HepG2 (cell line): ENCODE data around the gene MYRIP. TPM values are rescaled to one million over a fixed set of nuclear protein-coding genes. Genes with fewer than 3 reads are reported as not detected.
"Not testable (repeated sequence)": the region's sequence is repeated elsewhere in the genome, so short reads cannot be mapped to it uniquely, and the experiment has no call there.

Source experiments
- ATAC-seq: fragments of 200-7000 bp; cut with Tn5 transposase; 3 replicates; pipeline ENCODE4 v1.9.1; 2020; ENCODE audit warnings: mild to moderate bottlenecking, moderate library complexity
- BruUV-seq: library from RNA; stranded (reverse); fragments of 400-500 nt; replicated peaks from 2 replicates; lab custom pipeline; 2021; lab: Mats Ljungman, UMichigan
- CTCF ChIA-PET: fragments of 300-600 bp; formaldehyde crosslinking; extraction: SDS; loops from one replicate; lab custom pipeline; 2021; ENCODE audit warnings: low total read pairs, inconsistent platforms, low intra/inter-chr PET ratio; lab: Yijun Ruan, JAX
- POLR2A ChIA-PET: fragments of 350-600 bp; sonication (Branson Sonifier 250); formaldehyde crosslinking; loops from one replicate; lab custom pipeline; 2020; ENCODE audit warnings: antibody characterized with exemption, inconsistent platforms; lab: Yijun Ruan, JAX
- DNase-seq: peaks from one replicate; pipeline ENCODE4 v3.0.0-alpha.2; 2015; ENCODE audit warnings: low spot score
- FAIRE-seq: peaks from 3 replicates; lab custom pipeline; 2011; peaks lifted over from hg19 to GRCh38; lab: Jason Lieb, UNC
- H2AFZ ChIP-seq: one replicate; pipeline ENCODE4 v1.6.1; 2011; ENCODE audit warnings: low read length, inconsistent platforms
- H3K27ac ChIP-seq: fragments of 300-600 bp; 3 replicates; pipeline ENCODE4 v1.8.0; 2011; ENCODE audit warnings: mixed run types, mild to moderate bottlenecking, mixed read lengths, low read length, inconsistent platforms; ENCODE audit not compliant: insufficient read depth; ENCODE audit errors: extremely low read length
- H3K27me3 ChIP-seq, 2 experiments: fragments of 200-600 bp in 1 of 2; 2 replicates in 1 of 2; 3 replicates in 1 of 2; pipeline versions ENCODE4 v1.6.0 to v1.8.0; 2011; ENCODE audit warnings: low read length in 2 of 2, mild to moderate bottlenecking in 2 of 2, moderate library complexity in 2 of 2, inconsistent platforms in 1 of 2; ENCODE audit not compliant: insufficient read depth in 2 of 2, control insufficient read depth in 1 of 2
- H3K36me3 ChIP-seq, 2 experiments: fragments of 200-600 bp in 1 of 2; replicated peaks in 1 of 2; 2 replicates in 1 of 2; 3 replicates in 1 of 2; pipeline versions ENCODE4 v1.5.1 to v1.8.0; 2011; ENCODE audit warnings: low read length in 2 of 2, inconsistent platforms in 1 of 2; ENCODE audit not compliant: insufficient read depth in 2 of 2, control insufficient read depth in 1 of 2
- H3K4me1 ChIP-seq: 2 replicates; pipeline ENCODE4 v1.5.1; 2012; ENCODE audit warnings: low read length, inconsistent platforms; ENCODE audit not compliant: insufficient read depth
- H3K4me2 ChIP-seq: 2 replicates; pipeline ENCODE4 v1.6.0; 2011; ENCODE audit warnings: low read depth, low read length, inconsistent platforms
- H3K4me3 ChIP-seq, 3 experiments: fragments of 200-600 bp in 1 of 3; sonication (generic), shearing (Covaris generic) in 1 of 3; replicated peaks in 1 of 3; 2 replicates each; pipeline ENCODE4 v1.5.1; 2011 to 2016; ENCODE audit warnings: low read length in 3 of 3, inconsistent platforms in 2 of 3, low read depth in 2 of 3, mild to moderate bottlenecking in 2 of 3, control low read depth in 1 of 3, mixed read lengths in 1 of 3; ENCODE audit not compliant: insufficient read depth in 1 of 3
- H3K79me2 ChIP-seq: one replicate; pipeline ENCODE4 v1.6.1; 2011; ENCODE audit warnings: low read length, inconsistent platforms; ENCODE audit not compliant: insufficient read depth
- H3K9ac ChIP-seq: 2 replicates; pipeline ENCODE4 v1.6.0; 2011; ENCODE audit warnings: mild to moderate bottlenecking, low read depth, low read length, inconsistent platforms; ENCODE audit not compliant: insufficient read depth
- H3K9me3 ChIP-seq: 2 replicates; pipeline ENCODE4 v1.5.1; 2012; ENCODE audit warnings: mild to moderate bottlenecking, low read length
- H4K20me1 ChIP-seq: 2 replicates; pipeline ENCODE4 v1.6.0; 2011; ENCODE audit warnings: inconsistent platforms, mild to moderate bottlenecking, low read length, moderate library complexity; ENCODE audit not compliant: insufficient read depth
- CEBPG ChIP-seq: IDR thresholded peaks from 2 replicates; pipeline ENCODE4 v1.6.1; 2016
- DMAP1 ChIP-seq: IDR thresholded peaks from 2 replicates; pipeline ENCODE4 v1.6.1; 2016
- ZNF468 ChIP-seq: sonication (generic); formaldehyde crosslinking; IDR thresholded peaks from 2 replicates; pipeline ENCODE4 v1.8.0; 2022; ENCODE audit warnings: mild to moderate bottlenecking, moderate library complexity, missing genetic modification reagents
- WGBS: methylation state at CpG from one replicate; pipeline ENCODE4 v1.1.6; 2017; ENCODE audit warnings: low lambda C conversion rate; 5-methylcytosine and 5-hydroxymethylcytosine counted together
- in situ Hi-C: cut with HindIII; loops from 2 replicates; pipeline ENCODE4 v1.10.0; 2017; ENCODE audit warnings: low pct_unique_long_range_greater_than_20kb; ENCODE audit not compliant: extremely low pct_ligation_motif_present
- intact Hi-C: fragments of 100-400 bp; cut with micrococcal nuclease; formaldehyde crosslinking; loops from one replicate; pipeline ENCODE4 v1.10.0; 2022; ENCODE audit not compliant: unreplicated experiment
- polyA plus RNA-seq, 8 experiments: library from polyadenylated mRNA; depleted of rRNA in 3 of 8; stranded (reverse) in 7 of 8; unstranded in 1 of 8; fragments of >200 nt; fragmentation: Illumina TruSeq in 4 of 8; extraction: Trizol in 4 of 8; gene quantifications; 2 replicates each; pipeline versions ENCODE4 v1.2.1 to v1.2.3, GENCODE V29; 2011 to 2016; ENCODE audit warnings: low read depth in 4 of 8, missing spikeins in 1 of 8, mixed read lengths in 1 of 8; ENCODE audit not compliant: insufficient read depth in 1 of 8
- total RNA-seq, 5 experiments: library from RNA; depleted of rRNA; stranded (reverse); fragments of >200 nt; fragmentation: Illumina TruSeq; extraction: Trizol; gene quantifications; 2 replicates each; pipeline ENCODE4 v1.2.3, GENCODE V29; 2016; ENCODE audit warnings: low read depth in 1 of 5

The MYRIP gene
- total and polyA plus RNA-seq, 2 of the 13 experiments (the other 11 are each of a cell fraction or from before 2014, with no cell fraction given): 0.64 to 0.84 TPM

- BruUV-seq: no TSS peak
- Histone ChIP-seq H3K79me2 (no peaks in the 10 kb centered on the region), H3K27ac (no peak overlapping the region), H4K20me1 (no peaks in the 10 kb centered on the region), H3K36me3 (no peaks in the 10 kb centered on the region), H3K4me2 (no peak overlapping the region), H3K4me3 (no peak overlapping the region), H3K4me1 (no peaks in the 10 kb centered on the region), H3K9ac (no peak overlapping the region), H3K27me3 (no peaks in the 10 kb centered on the region; a peak in 1 of 5 replicates), H3K9me3 (no peaks in the 10 kb centered on the region), H2AFZ (no peak overlapping the region)
- DNase-seq (no peak), FAIRE-seq (no peak), ATAC-seq (no peak)
- ChIA-PET POLR2A (no interaction called here), CTCF (no interaction called here)
- no peak for TF ChIP-seq DMAP1 (CRISPR knock-in tag)
- no peak for TF ChIP-seq CEBPG (CRISPR knock-in tag)
- no peak for TF ChIP-seq ZNF468
- WGBS: 35% methylated on average over 3 of the region's 3 CpGs
- intact Hi-C loops (loop anchor here (10.0 kb wide), 2 partner anchors 105 to 355 kb away; no protein-coding TSS in a partner anchor), in situ Hi-C loops (no loop called here)
These were observed 10.5 kb downstream of the MYRIP start for GRCh38 chr3:39819899-39820298.

DNA sequence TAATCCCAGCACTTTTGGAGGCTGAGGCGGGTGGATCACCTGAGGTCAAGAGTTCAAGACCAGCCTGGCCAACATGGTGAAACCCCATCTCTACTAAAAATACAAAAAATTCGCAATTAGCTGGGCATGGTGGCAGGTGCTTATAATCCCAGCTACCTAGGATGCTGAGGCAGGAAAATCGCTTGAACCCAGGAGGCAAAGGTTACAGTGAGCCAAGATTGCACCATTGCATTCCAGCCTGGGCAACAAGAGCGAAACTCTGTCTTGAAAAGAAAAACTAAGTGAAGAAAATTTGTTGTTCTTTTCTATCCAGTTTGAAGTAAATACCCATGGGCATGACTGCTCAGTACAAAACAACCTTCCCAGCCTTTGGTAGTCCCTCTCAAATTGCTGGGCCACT lies 24.4 kb downstream of the MYRIP start:
- H3K9me3 ChIP-seq, H3K4me2 ChIP-seq, H3K4me1 ChIP-seq, BruUV-seq, H3K36me3 ChIP-seq, H3K79me2 ChIP-seq, in situ Hi-C loops, intact Hi-C loops, H2AFZ ChIP-seq, FAIRE-seq, POLR2A ChIA-PET, H3K27ac ChIP-seq, CTCF ChIA-PET, ATAC-seq, H3K27me3 ChIP-seq, H3K9ac ChIP-seq, H4K20me1 ChIP-seq, H3K4me3 ChIP-seq, DNase-seq: not testable (repeated sequence)
- 64% methylated on average over 4 of the region's 4 CpGs for WGBS
